ENCODE measurements around the gene PIBF1.
A peak's percentile ranks its signal among the peaks of the same experiment; 100 is the strongest.
"Not testable (repeated sequence)": the region's sequence is repeated elsewhere in the genome, so short reads cannot be mapped to it uniquely, and the experiment has no call there.

The PIBF1 gene, protein sequence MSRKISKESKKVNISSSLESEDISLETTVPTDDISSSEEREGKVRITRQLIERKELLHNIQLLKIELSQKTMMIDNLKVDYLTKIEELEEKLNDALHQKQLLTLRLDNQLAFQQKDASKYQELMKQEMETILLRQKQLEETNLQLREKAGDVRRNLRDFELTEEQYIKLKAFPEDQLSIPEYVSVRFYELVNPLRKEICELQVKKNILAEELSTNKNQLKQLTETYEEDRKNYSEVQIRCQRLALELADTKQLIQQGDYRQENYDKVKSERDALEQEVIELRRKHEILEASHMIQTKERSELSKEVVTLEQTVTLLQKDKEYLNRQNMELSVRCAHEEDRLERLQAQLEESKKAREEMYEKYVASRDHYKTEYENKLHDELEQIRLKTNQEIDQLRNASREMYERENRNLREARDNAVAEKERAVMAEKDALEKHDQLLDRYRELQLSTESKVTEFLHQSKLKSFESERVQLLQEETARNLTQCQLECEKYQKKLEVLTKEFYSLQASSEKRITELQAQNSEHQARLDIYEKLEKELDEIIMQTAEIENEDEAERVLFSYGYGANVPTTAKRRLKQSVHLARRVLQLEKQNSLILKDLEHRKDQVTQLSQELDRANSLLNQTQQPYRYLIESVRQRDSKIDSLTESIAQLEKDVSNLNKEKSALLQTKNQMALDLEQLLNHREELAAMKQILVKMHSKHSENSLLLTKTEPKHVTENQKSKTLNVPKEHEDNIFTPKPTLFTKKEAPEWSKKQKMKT

DNA sequence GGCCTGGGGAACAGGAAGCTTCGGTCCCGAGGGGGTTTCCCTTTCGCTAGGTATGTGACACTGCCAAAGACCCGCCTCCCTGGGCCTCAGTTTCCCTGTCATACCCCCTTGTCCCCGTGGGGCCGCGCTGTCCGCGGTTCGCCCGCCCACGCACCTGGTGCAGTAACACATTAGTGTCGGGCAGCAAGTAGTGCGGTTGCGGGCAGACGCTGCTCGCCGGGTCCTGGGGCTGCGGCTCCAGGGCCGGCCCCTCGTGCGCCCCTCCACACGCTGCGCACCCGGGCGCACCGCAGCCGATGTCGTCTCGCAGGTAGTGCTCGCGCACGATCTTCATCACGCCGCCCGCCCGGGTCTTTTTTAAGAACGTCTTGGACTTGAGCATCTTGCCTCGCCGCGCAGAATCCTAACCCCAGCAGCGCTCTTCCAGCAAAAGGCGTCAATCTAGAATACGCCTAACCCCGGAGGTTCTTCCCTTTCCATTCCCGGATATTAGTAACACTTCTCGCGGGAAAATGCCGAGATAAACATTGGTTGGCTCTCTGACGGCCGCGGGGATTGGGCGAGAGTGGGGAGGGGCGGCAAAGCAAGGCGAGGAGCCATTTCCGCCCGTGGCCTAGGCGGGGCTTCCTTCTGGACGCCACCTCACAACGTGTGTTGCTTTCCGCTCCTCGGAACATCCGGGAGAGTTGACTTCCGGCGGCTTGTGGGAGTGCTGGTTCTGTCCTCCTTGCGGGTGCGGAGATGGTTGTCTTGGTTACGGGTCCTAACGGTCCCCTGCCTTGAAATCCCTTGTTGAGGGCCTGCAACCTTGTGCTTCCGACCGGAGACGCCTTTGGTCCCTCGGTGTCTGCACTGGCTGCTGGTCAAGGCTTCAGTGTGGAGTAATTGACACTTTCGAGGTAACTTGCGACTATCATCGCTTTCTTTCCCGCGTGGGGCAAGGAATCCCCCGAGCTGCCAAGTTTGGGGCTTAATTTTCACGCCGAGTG is at the start of gene PIBF1, which contains the start of gene DIS3:
Gene PIBF1 (plus strand): TSS at position 683 of the 989 bp plus-strand sequence. CDS start 1,337 bp downstream, outside the sequence.
Gene DIS3 (minus strand): TSS at position 450 of the 989 bp plus-strand sequence. CDS start 68 bp downstream, at position 382.
- DNase-seq (ENCODE audit: low read depth), result peak; percentile 98

GRCh38 chr13:72737033-72737432 is 44.9 kb upstream of the PIBF1 start:
- no peak for DNase-seq (ENCODE audit: low read depth)

DNA sequence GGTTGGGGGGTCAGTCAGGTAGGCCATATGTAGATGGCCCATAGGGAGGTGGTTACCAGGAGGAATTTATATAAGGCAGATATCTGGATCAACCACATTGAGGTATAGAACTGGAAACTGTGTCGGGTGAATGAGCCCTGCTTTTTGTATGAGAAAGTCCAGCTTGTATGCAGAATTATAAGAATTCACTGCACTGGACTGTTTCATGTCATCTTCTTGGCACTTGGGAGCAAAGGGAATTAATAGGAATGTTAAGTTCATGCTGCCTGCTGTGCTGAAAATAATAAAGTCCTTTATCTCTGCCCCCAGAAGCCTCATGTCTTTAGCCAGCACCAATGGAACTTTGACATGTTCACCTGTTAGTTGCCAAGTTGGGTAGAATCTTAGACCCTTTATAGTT is 41.9 kb upstream of the PIBF1 start:
- no peak for DNase-seq (ENCODE audit: low read depth)

DNA sequence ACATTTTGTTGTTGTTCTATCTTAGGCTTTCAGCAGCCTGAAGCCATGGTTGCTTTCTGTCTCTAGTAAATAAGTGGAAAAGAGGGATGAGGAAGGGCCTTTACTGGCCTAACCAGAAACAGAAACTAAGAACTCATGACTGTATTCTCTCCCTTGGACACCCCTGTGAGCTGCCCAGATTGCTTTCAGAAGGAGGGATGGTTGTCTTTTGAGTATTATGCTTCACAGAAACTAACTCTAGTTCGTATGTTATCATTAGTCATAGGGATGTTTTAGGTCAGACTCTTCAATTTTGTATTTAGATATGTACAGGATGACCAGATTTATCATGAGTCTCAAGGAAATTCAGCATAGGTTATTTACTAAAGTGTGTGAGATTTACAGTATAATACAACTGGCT is 36.7 kb upstream of the PIBF1 start:
- no peak for DNase-seq (ENCODE audit: low read depth)

DNA sequence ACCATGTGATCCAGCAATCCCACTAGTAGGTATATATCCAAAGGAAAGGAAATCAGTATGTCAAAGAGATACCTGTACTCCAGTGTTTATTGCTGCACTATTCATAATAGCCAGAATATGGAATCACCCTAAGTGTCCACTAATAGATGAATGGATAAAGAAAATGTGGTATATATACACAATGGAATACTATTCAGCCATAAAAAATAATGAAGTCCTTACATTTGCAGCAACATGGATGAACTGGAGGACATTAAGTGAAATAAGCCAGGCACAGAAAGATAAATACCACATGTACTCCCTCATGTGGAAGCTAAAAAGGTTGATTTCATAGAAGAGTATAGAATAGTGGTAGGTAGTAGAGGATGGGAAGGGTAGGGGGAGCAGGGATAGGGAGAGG is 30.7 kb upstream of the PIBF1 start:
- DNase-seq (ENCODE audit: low read depth), result no peak

- no peak for DNase-seq (ENCODE audit: low read depth)
These were observed 27.8 kb upstream of the PIBF1 start for GRCh38 chr13:72754111-72754510.

- no peak for DNase-seq (ENCODE audit: low read depth)
These were observed 24.0 kb upstream of the PIBF1 start for GRCh38 chr13:72757792-72758535.

- no peak for DNase-seq (ENCODE audit: low read depth)
These were observed 21.7 kb upstream of the PIBF1 start for GRCh38 chr13:72760189-72760588.

DNA sequence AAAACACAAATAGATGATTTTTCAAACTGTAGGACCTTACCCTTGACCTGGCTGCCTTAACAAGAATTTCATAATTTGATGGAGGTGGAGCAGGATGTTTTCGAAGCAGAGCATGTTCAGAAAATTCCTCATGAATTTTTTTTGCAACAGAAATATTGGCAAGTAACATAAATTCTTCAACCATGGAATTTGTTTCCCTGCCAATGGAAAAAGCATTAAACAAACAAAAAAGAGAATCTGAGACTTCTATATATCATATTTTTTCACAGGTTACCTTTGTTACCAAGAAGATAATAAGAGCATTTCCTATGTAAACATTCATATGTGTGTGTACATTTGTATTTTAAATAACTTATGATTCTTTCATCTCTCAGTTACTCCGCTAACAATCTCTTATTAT is 18.5 kb upstream of the PIBF1 start:
- DNase-seq (ENCODE audit: low read depth), result no peak

DNA sequence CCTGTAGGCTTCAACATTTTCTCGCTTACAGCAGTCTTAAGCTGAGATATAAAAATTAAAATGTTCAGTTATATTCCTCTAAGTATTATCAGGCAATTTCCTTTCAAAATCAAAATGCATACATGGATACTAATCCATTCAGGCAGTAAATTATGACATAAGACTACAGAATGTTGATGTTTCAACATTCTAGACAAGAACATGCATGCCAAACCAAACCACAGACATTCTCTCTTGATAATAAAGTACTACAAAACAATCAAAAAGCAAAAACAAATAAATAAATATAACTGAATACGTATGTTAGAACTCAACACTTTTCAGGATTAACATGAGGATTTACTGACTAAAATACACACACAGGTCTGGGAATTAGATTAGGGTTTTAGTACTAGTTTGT is 7.9 kb upstream of the PIBF1 start:
- DNase-seq (ENCODE audit: low read depth), result no peak

DNA sequence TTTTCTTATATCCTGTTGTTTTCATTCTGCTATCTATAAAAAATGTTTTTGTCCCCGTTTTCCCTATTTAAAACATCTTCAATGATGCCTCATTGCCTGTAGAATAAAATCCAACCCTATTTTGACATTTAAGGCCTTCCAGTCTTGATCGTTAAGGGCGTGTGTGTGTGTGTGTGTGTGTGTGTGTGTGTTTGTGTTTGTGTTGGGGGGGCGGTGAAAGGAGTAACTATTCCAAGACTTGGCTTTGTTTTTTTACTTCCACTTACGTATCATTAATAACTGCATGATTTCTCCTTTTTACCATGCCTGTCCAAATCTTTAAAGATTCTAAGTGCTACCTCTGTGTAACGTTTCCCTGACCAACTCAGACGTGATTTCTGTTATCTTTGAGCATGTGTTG is 784 bp downstream of the PIBF1 start:
- no peak for DNase-seq (ENCODE audit: low read depth)

GRCh38 chr13:72784679-72785078 is 2.7 kb downstream of the PIBF1 start:
- DNase-seq (ENCODE audit: low read depth), result not testable (repeated sequence)

GRCh38 chr13:72788831-72789230 is 6.9 kb downstream of the PIBF1 start:
- no peak for DNase-seq (ENCODE audit: low read depth)

- no peak for DNase-seq (ENCODE audit: low read depth)
These were observed 10.7 kb downstream of the PIBF1 start for GRCh38 chr13:72792640-72793039.

GRCh38 chr13:72798817-72799216 is 16.9 kb downstream of the PIBF1 start:
- DNase-seq (ENCODE audit: low read depth), result no peak

- DNase-seq (ENCODE audit: low read depth), result no peak
These were observed 22.4 kb downstream of the PIBF1 start for GRCh38 chr13:72804301-72804700.

GRCh38 chr13:72805676-72806346 is 23.9 kb downstream of the PIBF1 start:
- no peak for DNase-seq (ENCODE audit: low read depth)

DNA sequence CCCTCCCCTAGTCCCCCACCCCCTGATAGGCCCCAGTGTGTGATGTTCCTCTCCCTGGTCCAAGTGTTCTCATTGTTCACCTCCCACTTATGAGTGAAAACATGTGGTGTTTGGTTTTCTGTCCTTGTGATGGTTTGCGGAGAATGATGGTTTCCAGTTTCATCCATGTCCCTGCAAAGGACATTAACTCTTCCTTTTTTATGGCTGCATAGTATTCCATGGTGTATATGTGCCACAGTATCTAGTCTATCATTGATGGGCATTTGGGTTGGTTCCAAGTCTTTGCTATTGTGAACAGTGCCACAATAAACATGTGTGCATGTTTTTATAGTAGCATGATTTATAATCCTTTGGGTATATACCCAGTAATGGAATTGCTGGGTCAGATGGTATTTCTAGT is 24.6 kb downstream of the PIBF1 start:
- not testable (repeated sequence) for DNase-seq (ENCODE audit: low read depth)

DNA sequence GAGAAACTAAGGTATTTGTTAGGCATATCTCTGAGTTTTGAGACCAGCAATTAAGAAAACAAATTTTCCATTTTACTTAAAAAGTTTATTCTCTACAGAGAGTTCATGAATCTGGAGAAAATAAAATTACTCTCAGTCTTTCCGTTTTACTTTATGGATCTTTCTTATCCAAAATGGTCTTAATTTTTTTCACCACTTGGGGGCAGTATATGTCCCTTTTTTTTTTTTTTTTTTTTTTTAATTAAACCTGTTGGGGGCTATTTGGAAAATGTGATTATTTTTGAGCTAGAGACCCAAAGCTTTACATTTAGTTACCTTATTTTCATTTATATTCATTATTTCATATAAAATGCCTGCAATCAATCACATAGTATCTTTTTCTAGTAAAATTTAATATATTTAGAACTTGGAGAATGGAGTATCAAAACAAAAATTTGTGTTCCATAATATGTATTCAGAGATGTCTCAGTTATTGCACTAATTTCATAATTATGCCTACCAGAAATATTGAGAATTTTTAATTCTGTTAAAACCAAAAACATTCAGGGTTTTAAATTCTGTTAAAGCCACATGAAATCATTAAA is 27.1 kb downstream of the PIBF1 start:
- DNase-seq (ENCODE audit: low read depth), result no peak

DNA sequence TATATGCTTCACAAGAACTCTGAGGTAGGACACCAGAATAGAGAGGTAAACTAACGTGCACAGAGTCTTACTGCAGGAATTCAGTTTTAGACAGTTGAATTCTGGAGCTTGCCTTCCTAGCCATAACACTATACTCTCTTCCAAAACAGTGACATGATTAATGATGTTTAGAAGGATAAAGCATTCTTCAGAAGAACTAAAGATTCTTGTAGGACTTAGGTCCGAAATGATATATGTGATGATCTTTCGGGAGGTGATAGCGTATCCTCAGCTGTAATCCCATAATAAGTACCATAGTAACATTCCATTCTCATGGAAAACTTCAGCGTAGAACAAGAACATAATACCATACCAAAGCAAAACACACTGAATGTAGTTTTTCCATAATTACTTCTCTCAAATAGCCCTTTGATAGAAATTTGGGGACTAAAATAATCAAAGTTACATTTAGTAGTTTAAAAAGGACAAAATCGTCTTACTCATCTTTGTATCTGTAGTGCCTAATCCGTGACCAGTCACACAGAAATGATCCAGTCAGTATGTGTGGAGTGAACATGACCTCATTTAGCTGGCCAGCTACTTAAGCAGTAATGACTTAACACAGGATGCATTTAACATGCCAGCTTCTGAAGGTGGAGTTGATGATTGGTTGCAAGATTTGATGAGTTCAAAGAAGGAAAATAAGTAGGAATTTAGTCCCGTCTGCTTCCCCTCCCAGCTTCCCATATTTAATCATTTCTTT is 38.4 kb downstream of the PIBF1 start:
- DNase-seq (ENCODE audit: low read depth), result no peak
